NT2/D1 (cell line): ENCODE measurements around the gene UGT1A5.

ENCODE experiments used
- DNase-seq: peaks from one replicate; pipeline ENCODE4 v3.0.0-alpha.2; 2011; ENCODE audit warnings: low read depth, low spot score
- H3K27me3 ChIP-seq: 2 replicates; pipeline ENCODE4 v1.6.0; 2011; ENCODE audit warnings: mild to moderate bottlenecking; ENCODE audit not compliant: insufficient read length, insufficient read depth
- H3K36me3 ChIP-seq: 2 replicates; pipeline ENCODE4 v1.6.1; 2011; ENCODE audit warnings: mild to moderate bottlenecking, low read length, mixed read lengths; ENCODE audit not compliant: insufficient read depth, insufficient read length
- H3K4me1 ChIP-seq: 2 replicates; pipeline ENCODE4 v1.5.1; 2011; ENCODE audit not compliant: insufficient read depth, insufficient read length
- H3K4me3 ChIP-seq: 2 replicates; pipeline ENCODE4 v1.5.1; 2011; ENCODE audit warnings: low read depth; ENCODE audit not compliant: insufficient read length
- H3K9ac ChIP-seq: 2 replicates; pipeline ENCODE4 v1.6.0; 2011; ENCODE audit warnings: low read depth; ENCODE audit not compliant: insufficient read length
- H3K9me3 ChIP-seq: 2 replicates; pipeline ENCODE4 v1.5.1; 2011; ENCODE audit warnings: mild to moderate bottlenecking, low read length; ENCODE audit not compliant: insufficient read depth
- SUZ12 ChIP-seq: IDR thresholded peaks from 2 replicates; pipeline ENCODE4 v1.6.1; 2011; ENCODE audit not compliant: insufficient read length, insufficient read depth; ENCODE audit errors: extremely low read depth
- YY1 ChIP-seq: IDR thresholded peaks from 2 replicates; pipeline ENCODE4 v1.6.1; 2011; ENCODE audit not compliant: insufficient read length, insufficient read depth
- ZNF274 ChIP-seq: IDR thresholded peaks from 2 replicates; pipeline ENCODE4 v1.6.1; 2011; ENCODE audit warnings: mild to moderate bottlenecking, low read depth, low read length

Gene UGT1A5

DNA sequence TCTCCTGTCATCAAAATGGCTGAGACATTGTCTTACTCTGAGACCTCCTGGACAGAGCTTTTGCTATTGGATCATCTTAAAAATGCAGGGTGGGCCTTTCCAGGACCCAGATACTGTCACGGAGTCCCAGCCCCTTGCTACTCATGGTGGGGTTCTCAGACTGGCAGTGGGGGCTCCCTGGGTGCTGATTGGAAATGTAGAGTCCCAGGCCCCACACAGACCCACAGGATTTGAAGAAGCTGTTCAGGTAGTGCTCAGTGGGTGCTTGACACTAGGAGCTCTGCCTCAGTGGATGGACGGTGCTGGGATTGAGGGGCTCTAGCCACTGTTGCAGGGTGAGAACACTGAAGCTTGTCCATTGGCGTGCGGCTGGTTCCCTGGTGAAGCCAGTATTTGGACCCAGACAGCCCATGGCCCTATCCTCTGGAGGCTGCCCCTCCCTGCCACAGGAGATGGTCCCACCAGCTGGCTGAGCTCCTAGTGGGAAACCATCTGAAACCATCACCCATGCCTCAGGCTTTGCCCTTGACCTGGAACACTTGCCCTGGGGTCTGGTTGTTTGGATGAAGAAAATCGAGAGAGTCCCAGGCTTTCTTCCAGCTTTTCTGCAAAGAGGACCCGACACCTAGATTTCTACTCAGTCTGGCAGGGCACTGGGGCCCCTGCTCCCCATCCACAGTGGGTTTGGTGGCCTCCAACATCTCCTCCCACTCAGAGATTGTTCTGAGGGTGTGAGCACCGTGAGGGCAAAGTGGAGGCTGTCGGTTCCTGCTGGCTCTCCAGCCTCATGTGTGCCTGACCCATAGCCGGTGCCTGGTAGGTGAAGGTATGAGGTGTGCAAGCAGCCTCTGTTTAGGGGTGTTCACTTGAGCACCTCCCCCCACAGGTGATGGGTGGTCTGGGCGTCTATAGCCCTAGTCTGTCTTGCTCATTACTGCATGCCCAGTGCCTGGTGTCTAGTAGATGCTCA, 95.5 kb downstream of the UGT1A5 start:
- DNase-seq: no peak

DNA sequence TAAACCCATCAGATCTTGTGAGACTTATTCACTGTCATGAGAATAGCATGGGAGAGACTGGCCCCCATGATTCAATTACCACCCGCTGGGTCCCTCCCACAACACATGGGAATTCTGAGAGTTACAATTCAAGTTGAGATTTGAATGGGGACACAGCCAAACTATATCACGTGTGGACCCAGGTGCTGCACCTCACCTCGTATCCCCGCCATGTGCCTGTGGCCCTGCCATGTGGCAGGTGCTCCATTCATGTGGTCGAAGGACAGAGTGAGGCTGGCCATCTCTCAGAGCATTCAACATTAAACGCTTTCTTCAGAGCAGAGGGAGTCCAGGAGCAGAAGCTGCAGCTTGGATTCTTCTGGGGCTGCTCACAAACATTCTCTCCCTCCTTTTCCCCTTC, 97.7 kb downstream of the UGT1A5 start:
- no peak for TF ChIP-seq ZNF274
- TF ChIP-seq SUZ12: no peak
- no peak for TF ChIP-seq YY1
- Histone ChIP-seq H3K27me3 (no peaks in the 10 kb centered on the region), H3K9ac (no peak overlapping the region), H3K9me3 (no peaks in the 10 kb centered on the region; the same call in 1 of the 2 replicates), H3K4me1 (no peaks in the 10 kb centered on the region), H3K36me3 (no peaks in the 10 kb centered on the region), H3K4me3 (no peak overlapping the region)
- DNase-seq: no peak

More for the DNA sequence above, 95.5 kb downstream of the UGT1A5 start:
- Histone ChIP-seq H3K36me3 (no peaks in the 10 kb centered on the region), H3K4me1 (no peaks in the 10 kb centered on the region), H3K4me3 (no peak overlapping the region), H3K9ac (no peak overlapping the region), H3K27me3 (peaks cover 4% of the 10 kb centered on the region), H3K9me3 (no peaks in the 10 kb centered on the region; the same call in 1 of the 2 replicates)
- no peak for TF ChIP-seq ZNF274
- TF ChIP-seq SUZ12: no peak
- TF ChIP-seq YY1: no peak

- H3K4me3 ChIP-seq: no peak overlapping the region
- TF ChIP-seq ZNF274 (no peak), SUZ12 (no peak), YY1 (no peak)
- no peak for DNase-seq
- no peaks in the 10 kb centered on the region for H3K27me3 ChIP-seq
- no peaks in the 10 kb centered on the region; the same call in 1 of the 2 replicates for H3K9me3 ChIP-seq
- no peaks in the 10 kb centered on the region for H3K36me3 ChIP-seq
- no peaks in the 10 kb centered on the region for H3K4me1 ChIP-seq
- no peak overlapping the region for H3K9ac ChIP-seq
Measured at GRCh38 chr2:233811087-233811486, 98.4 kb downstream of the UGT1A5 start.

DNA sequence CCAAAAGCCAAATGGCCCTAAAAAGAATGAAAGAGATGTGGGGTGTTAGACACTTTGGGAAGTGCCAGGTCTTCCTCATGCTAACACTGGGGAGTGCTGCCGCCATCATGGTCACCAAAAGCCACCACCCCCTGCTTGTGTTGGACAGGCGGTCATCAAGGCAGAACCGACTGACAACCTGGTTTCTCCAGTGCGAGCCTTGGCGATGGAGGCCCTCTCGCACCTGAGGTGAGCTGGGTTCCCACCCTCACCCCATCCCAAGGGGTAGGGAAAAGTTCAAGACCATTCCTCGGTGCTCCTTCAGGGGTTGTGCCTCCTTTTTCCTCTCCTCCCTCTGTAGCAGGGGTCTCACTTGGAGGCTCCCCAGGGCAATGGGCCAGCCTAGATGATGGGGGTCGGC, 99.0 kb downstream of the UGT1A5 start:
- Histone ChIP-seq H3K9ac (no peak overlapping the region), H3K4me3 (no peak overlapping the region), H3K27me3 (no peaks in the 10 kb centered on the region), H3K9me3 (no peaks in the 10 kb centered on the region), H3K4me1 (no peaks in the 10 kb centered on the region), H3K36me3 (no peaks in the 10 kb centered on the region)
- TF ChIP-seq ZNF274: no peak
- no peak for TF ChIP-seq YY1
- no peak for TF ChIP-seq SUZ12
- DNase-seq: no peak

GRCh38 chr2:233813236-233814055, 100.7 kb downstream of the UGT1A5 start:
- H3K9me3 ChIP-seq: no peaks in the 10 kb centered on the region
- H3K9ac ChIP-seq: no peak overlapping the region
- no peaks in the 10 kb centered on the region for H3K4me1 ChIP-seq
- no peaks in the 10 kb centered on the region for H3K36me3 ChIP-seq
- DNase-seq: no peak
- no peaks in the 10 kb centered on the region for H3K27me3 ChIP-seq
- no peak for TF ChIP-seq SUZ12
- TF ChIP-seq ZNF274: no peak
- no peak overlapping the region for H3K4me3 ChIP-seq

GRCh38 chr2:233814056-233814835, 101.5 kb downstream of the UGT1A5 start:
- DNase-seq: no peak
- no peak for TF ChIP-seq YY1
- no peaks in the 10 kb centered on the region for H3K4me1 ChIP-seq
- H3K9me3 ChIP-seq: no peaks in the 10 kb centered on the region
- H3K27me3 ChIP-seq: peaks cover 2% of the 10 kb centered on the region
- H3K36me3 ChIP-seq: no peaks in the 10 kb centered on the region
- H3K4me3 ChIP-seq: no peak overlapping the region
- no peak overlapping the region for H3K9ac ChIP-seq
